GM23248 (cell line): ENCODE results near the gene KLK1. TPM values are rescaled to one million over a fixed set of nuclear protein-coding genes. Genes with fewer than 3 reads are reported as not detected.
A peak's percentile ranks its signal among the peaks of the same experiment; 100 is the strongest.

Experiments
- DNase-seq: peaks from one replicate; pipeline ENCODE4 v3.0.0-alpha.2; 2015
- H2AFZ ChIP-seq: fragments of 200-600 bp; sonication (generic); 2 replicates; pipeline ENCODE4 v1.6.1; 2016; ENCODE audit warnings: antibody characterized with exemption
- H3F3A ChIP-seq: fragments of 200-600 bp; sonication (generic); 2 replicates; pipeline ENCODE4 v1.6.1; 2016; ENCODE audit warnings: mild to moderate bottlenecking, antibody characterized with exemption, mixed run types; ENCODE audit not compliant: insufficient read depth
- H3K27ac ChIP-seq: fragments of 200-600 bp; sonication (generic); 2 replicates; pipeline ENCODE4 v1.5.1; 2016; ENCODE audit warnings: mild to moderate bottlenecking
- H3K27me3 ChIP-seq: fragments of 200-600 bp; sonication (generic); replicated peaks from 2 replicates; pipeline ENCODE4 v1.6.1; 2016; ENCODE audit warnings: mild to moderate bottlenecking; ENCODE audit not compliant: insufficient read depth
- H3K36me3 ChIP-seq: fragments of 200-600 bp; sonication (generic); 2 replicates; pipeline ENCODE4 v1.6.1; 2016; ENCODE audit warnings: low read depth, mild to moderate bottlenecking
- H3K4me1 ChIP-seq: fragments of 200-600 bp; sonication (generic); 2 replicates; pipeline ENCODE4 v1.6.1; 2016; ENCODE audit warnings: mild to moderate bottlenecking; ENCODE audit not compliant: insufficient read depth
- H3K4me2 ChIP-seq: fragments of 200-600 bp; sonication (generic); one replicate; pipeline ENCODE4 v1.6.1; 2016; ENCODE audit warnings: mild to moderate bottlenecking; ENCODE audit not compliant: unreplicated experiment
- H3K4me3 ChIP-seq: fragments of 200-600 bp; sonication (generic); 2 replicates; pipeline ENCODE4 v1.5.1; 2016; ENCODE audit warnings: mild to moderate bottlenecking
- H3K79me2 ChIP-seq: fragments of 200-600 bp; sonication (generic); 2 replicates; pipeline ENCODE4 v1.6.1; 2016; ENCODE audit warnings: mild to moderate bottlenecking; ENCODE audit not compliant: insufficient read depth
- H3K9ac ChIP-seq: fragments of 200-600 bp; sonication (generic); 2 replicates; pipeline ENCODE4 v1.6.1; 2016; ENCODE audit warnings: mild to moderate bottlenecking
- H3K9me2 ChIP-seq: fragments of 200-600 bp; sonication (generic); 2 replicates; pipeline ENCODE4 v1.6.1; 2016; ENCODE audit warnings: mixed run types, mild to moderate bottlenecking, moderate library complexity; ENCODE audit not compliant: insufficient read depth
- H3K9me3 ChIP-seq: fragments of 200-600 bp; sonication (generic); one replicate; pipeline ENCODE4 v1.6.1; 2017; ENCODE audit warnings: low read depth
- H4K20me1 ChIP-seq: fragments of 200-600 bp; sonication (generic); 2 replicates; pipeline ENCODE4 v1.6.0; 2016; ENCODE audit not compliant: insufficient read depth
- EZH2 ChIP-seq: fragments of 200-600 bp; sonication (generic); IDR thresholded peaks from 2 replicates; pipeline ENCODE4 v1.6.1; 2018; ENCODE audit warnings: antibody characterized with exemption, mild to moderate bottlenecking; ENCODE audit not compliant: insufficient read depth, poor library complexity, severe bottlenecking
- EZH2phosphoT487 ChIP-seq: fragments of 200-600 bp; sonication (generic); IDR thresholded peaks from 2 replicates; pipeline ENCODE4 v1.6.1; 2018; ENCODE audit warnings: antibody characterized with exemption, moderate library complexity, mild to moderate bottlenecking, low read depth; ENCODE audit not compliant: insufficient read depth
- WGBS, 2 experiments: methylation state at CpG; one replicate each; pipeline ENCODE4 v1.1.6; 2015 to 2017; ENCODE audit warnings: low lambda C conversion rate in 2 of 2, low coverage in 1 of 2; ENCODE audit errors: missing lambda C conversion rate in 2 of 2; 5-methylcytosine and 5-hydroxymethylcytosine counted together
- in situ Hi-C: fragments of 300-500 bp; cut with MboI; formaldehyde crosslinking; loops from 2 replicates; pipeline ENCODE4 v1.15.0; 2020
- polyA plus RNA-seq: library from polyadenylated mRNA; unstranded; fragments of >200 nt; fragmentation: Nextera tagmentation; extraction: Ambion mirVana; gene quantifications from 2 replicates; pipeline ENCODE4 v1.2.1, GENCODE V29; 2016
- total RNA-seq: library from RNA; depleted of rRNA; stranded (reverse); fragments of >200 nt; shearing (Covaris generic); gene quantifications from 2 replicates; pipeline ENCODE4 v1.2.3, GENCODE V29; 2014

The KLK1 gene
- total and polyA plus RNA-seq, 2 experiments from 2014 or later: not detected

GRCh38 chr19:50803633-50804419 is 19.8 kb downstream of the KLK1 start:
- Histone ChIP-seq H3K36me3 (peaks cover 11% of the 10 kb centered on the region; the same call in 1 of the 2 replicates), H3K9ac (peak overlapping the region; percentile 97), H4K20me1 (no peaks in the 10 kb centered on the region), H3K4me3 (peak overlapping the region; percentile 94), H3K9me2 (no peaks in the 10 kb centered on the region), H3K79me2 (peaks cover 43% of the 10 kb centered on the region), H3F3A (no peaks in the 10 kb centered on the region), H2AFZ (peak overlapping the region; percentile 93), H3K4me1 (peaks cover 13% of the 10 kb centered on the region; the same call in 1 of the 2 replicates), H3K27me3 (no peaks in the 10 kb centered on the region), H3K9me3 (no peaks in the 10 kb centered on the region), H3K4me2 (peak overlapping the region; percentile 98), H3K27ac (peak overlapping the region; percentile 96)
- in situ Hi-C loops: no loop called here
- WGBS, 2 experiments: 0 to 1% methylated on average over 40 of the region's 40 CpGs
- TF ChIP-seq EZH2phosphoT487 (no peak), EZH2 (no peak)
- peak; percentile 59 for DNase-seq

GRCh38 chr19:50801107-50801506 is 22.5 kb downstream of the KLK1 start:
- H3K27ac ChIP-seq: no peak overlapping the region
- H3K79me2 ChIP-seq: peaks cover 43% of the 10 kb centered on the region
- no peaks in the 10 kb centered on the region for H3K27me3 ChIP-seq
- no peak for DNase-seq
- H2AFZ ChIP-seq: no peak overlapping the region
- H3F3A ChIP-seq: no peaks in the 10 kb centered on the region
- WGBS, 2 experiments: 79 to 83% methylated on average over 8 of the region's 8 CpGs
- in situ Hi-C loops: no loop called here
- H3K4me3 ChIP-seq: no peak overlapping the region
- no peaks in the 10 kb centered on the region for H3K9me2 ChIP-seq
- no peaks in the 10 kb centered on the region for H3K9me3 ChIP-seq
- H3K4me2 ChIP-seq: no peak overlapping the region
- H3K4me1 ChIP-seq: peaks cover 13% of the 10 kb centered on the region; the same call in 1 of the 2 replicates
- no peaks in the 10 kb centered on the region for H4K20me1 ChIP-seq
- no peak for TF ChIP-seq EZH2
- TF ChIP-seq EZH2phosphoT487: no peak
- peaks cover 11% of the 10 kb centered on the region; the same call in 1 of the 2 replicates for H3K36me3 ChIP-seq
- no peak overlapping the region for H3K9ac ChIP-seq

GRCh38 chr19:50799547-50799851 is 24.1 kb downstream of the KLK1 start:
- in situ Hi-C loops: loop anchor here (25.0 kb wide), 1 partner anchor 437 kb away; the partner anchor contains the start of gene NAPSA
- 67 to 73% methylated on average over 3 of the region's 3 CpGs for WGBS, 2 experiments
- no peak for DNase-seq
- H3K4me2 ChIP-seq: no peak overlapping the region
- no peak for TF ChIP-seq EZH2
- TF ChIP-seq EZH2phosphoT487: no peak
- no peak overlapping the region for H3K9ac ChIP-seq
- H3K36me3 ChIP-seq: peaks cover 11% of the 10 kb centered on the region; the same call in 1 of the 2 replicates
- H3K9me2 ChIP-seq: no peaks in the 10 kb centered on the region
- no peak overlapping the region for H3K27ac ChIP-seq
- no peak overlapping the region for H2AFZ ChIP-seq
- H3K4me1 ChIP-seq: peaks cover 9% of the 10 kb centered on the region; the same call in 1 of the 2 replicates
- H3F3A ChIP-seq: no peaks in the 10 kb centered on the region
- H3K4me3 ChIP-seq: no peak overlapping the region
- H3K79me2 ChIP-seq: peaks cover 43% of the 10 kb centered on the region
- no peaks in the 10 kb centered on the region for H4K20me1 ChIP-seq
- H3K27me3 ChIP-seq: no peaks in the 10 kb centered on the region
- H3K9me3 ChIP-seq: no peaks in the 10 kb centered on the region

- TF ChIP-seq EZH2 (no peak), EZH2phosphoT487 (no peak)
- Histone ChIP-seq H4K20me1 (no peaks in the 10 kb centered on the region), H3K79me2 (peaks cover 41% of the 10 kb centered on the region), H3K9ac (no peak overlapping the region), H2AFZ (no peak overlapping the region), H3K4me2 (no peak overlapping the region), H3K4me1 (peaks cover 9% of the 10 kb centered on the region; the same call in 1 of the 2 replicates), H3K27me3 (no peaks in the 10 kb centered on the region), H3K27ac (no peak overlapping the region), H3F3A (no peaks in the 10 kb centered on the region), H3K36me3 (peaks cover 11% of the 10 kb centered on the region; the same call in 1 of the 2 replicates), H3K4me3 (no peak overlapping the region), H3K9me2 (no peaks in the 10 kb centered on the region), H3K9me3 (no peaks in the 10 kb centered on the region)
- DNase-seq: no peak
- in situ Hi-C loops: loop anchor here (25.0 kb wide), 1 partner anchor 437 kb away; the partner anchor contains the start of gene NAPSA
- 83 to 86% methylated on average over 19 to 20 of the region's 21 CpGs for WGBS, 2 experiments
Observed at GRCh38 chr19:50798659-50799546, 24.7 kb downstream of the KLK1 start.
